Astrocyte (in vitro differentiated cells and primary cell): ENCODE data around the gene ADAMTS3. TPM values are rescaled to one million over a fixed set of nuclear protein-coding genes. Genes with fewer than 3 reads are reported as not detected.

ENCODE experiments used
- DNase-seq: peaks from one replicate; pipeline ENCODE4 v3.0.0-alpha.2; 2010; ENCODE audit warnings: low read depth
- FAIRE-seq: peaks from 2 replicates; lab custom pipeline; 2011; peaks lifted over from hg19 to GRCh38; lab: Jason Lieb, UNC
- H2AFZ ChIP-seq: 2 replicates; pipeline ENCODE4 v1.6.0; 2012; ENCODE audit warnings: low read depth, low read length, inconsistent platforms
- H3K27ac ChIP-seq: 2 replicates; pipeline ENCODE4 v1.5.1; 2011; ENCODE audit warnings: low read depth, low read length, inconsistent platforms
- H3K27me3 ChIP-seq: 2 replicates; pipeline ENCODE4 v1.6.0; 2011; ENCODE audit warnings: low read length, inconsistent platforms; ENCODE audit not compliant: insufficient read depth
- H3K36me3 ChIP-seq: 2 replicates; pipeline ENCODE4 v1.5.1; 2011; ENCODE audit warnings: low read length, inconsistent platforms; ENCODE audit not compliant: insufficient read depth
- H3K4me1 ChIP-seq: 2 replicates; pipeline ENCODE4 v1.5.1; 2011; ENCODE audit warnings: low read length, inconsistent platforms; ENCODE audit not compliant: insufficient read depth
- H3K4me2 ChIP-seq: 2 replicates; pipeline ENCODE4 v1.6.0; 2012; ENCODE audit warnings: low read length, inconsistent platforms
- H3K4me3 ChIP-seq: 2 replicates; pipeline ENCODE4 v1.5.1; 2011; ENCODE audit warnings: low read depth, mild to moderate bottlenecking, low read length, inconsistent platforms; ENCODE audit not compliant: insufficient read depth
- H3K79me2 ChIP-seq: 2 replicates; pipeline ENCODE4 v1.6.0; 2012; ENCODE audit warnings: mild to moderate bottlenecking, low read length, inconsistent platforms; ENCODE audit not compliant: insufficient read depth
- H3K9ac ChIP-seq: 2 replicates; pipeline ENCODE4 v1.6.0; 2012; ENCODE audit warnings: mild to moderate bottlenecking, low read length, inconsistent platforms
- H3K9me3 ChIP-seq: 2 replicates; pipeline ENCODE4 v1.5.1; 2012; ENCODE audit warnings: low read depth, mild to moderate bottlenecking, low read length, inconsistent platforms; ENCODE audit not compliant: insufficient read depth
- H4K20me1 ChIP-seq: 2 replicates; pipeline ENCODE4 v1.6.0; 2012; ENCODE audit warnings: low read length, inconsistent platforms; ENCODE audit not compliant: insufficient read depth
- H3K27ac Mint-ChIP-seq: one replicate; pipeline ENCODE4 v1.8.0; 2021; ENCODE audit warnings: mild to moderate bottlenecking, mixed read lengths; ENCODE audit not compliant: unreplicated experiment
- H3K27me3 Mint-ChIP-seq: one replicate; pipeline ENCODE4 v1.8.0; 2021; ENCODE audit warnings: low read depth, mixed read lengths; ENCODE audit not compliant: unreplicated experiment
- H3K36me3 Mint-ChIP-seq: one replicate; pipeline ENCODE4 v1.8.0; 2021; ENCODE audit warnings: low read depth, mixed read lengths; ENCODE audit not compliant: unreplicated experiment
- H3K4me1 Mint-ChIP-seq: one replicate; pipeline ENCODE4 v1.8.0; 2021; ENCODE audit warnings: low read depth, mixed read lengths; ENCODE audit not compliant: unreplicated experiment
- H3K4me3 Mint-ChIP-seq: one replicate; pipeline ENCODE4 v1.8.0; 2021; ENCODE audit warnings: mild to moderate bottlenecking, moderate library complexity, mixed read lengths; ENCODE audit not compliant: unreplicated experiment
- H3K9me3 Mint-ChIP-seq: one replicate; pipeline ENCODE4 v1.8.0; 2021; ENCODE audit warnings: mild to moderate bottlenecking, mixed read lengths; ENCODE audit not compliant: unreplicated experiment
- EZH2 ChIP-seq: IDR thresholded peaks from 2 replicates; pipeline ENCODE4 v1.6.1; 2012; ENCODE audit warnings: mild to moderate bottlenecking, low read length, inconsistent platforms; ENCODE audit not compliant: insufficient read depth
- total RNA-seq: library from RNA; stranded (reverse); gene quantifications from 2 replicates; pipeline ENCODE4 v1.2.1, GENCODE V29; 2021
- TF ChIP-seq, protein P1 (sequence below): IDR thresholded peaks from 2 replicates; pipeline ENCODE4 v1.5.1; 2011; ENCODE audit warnings: low read depth, mild to moderate bottlenecking, inconsistent platforms, low read length, moderate library complexity; ENCODE audit not compliant: insufficient read depth

Gene ADAMTS3
- total RNA-seq, 1 donor from 2014 or later, result 4.2 TPM

DNA sequence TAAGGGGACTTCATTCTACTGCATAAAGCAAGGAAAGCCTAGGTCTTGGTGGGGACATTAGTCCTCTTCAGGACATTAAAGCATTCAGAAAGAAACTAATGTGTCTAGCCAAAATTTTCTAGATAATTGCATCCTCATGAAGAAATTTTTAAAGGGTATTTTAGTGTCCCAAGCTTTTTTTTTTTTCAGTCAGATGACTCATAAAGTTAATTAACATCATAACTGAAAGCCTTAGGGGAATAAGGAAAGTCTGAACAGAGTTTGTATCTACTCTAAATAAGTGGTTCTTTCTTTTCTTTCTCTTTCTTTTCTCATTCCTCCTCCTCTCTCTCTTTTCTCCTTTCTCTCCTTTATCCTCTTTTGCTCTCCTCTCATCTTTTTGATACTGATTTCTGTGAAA, 202.4 kb downstream of the ADAMTS3 start:
- TF ChIP-seq EZH2, result no peak
- TF ChIP-seq, protein P1, sequence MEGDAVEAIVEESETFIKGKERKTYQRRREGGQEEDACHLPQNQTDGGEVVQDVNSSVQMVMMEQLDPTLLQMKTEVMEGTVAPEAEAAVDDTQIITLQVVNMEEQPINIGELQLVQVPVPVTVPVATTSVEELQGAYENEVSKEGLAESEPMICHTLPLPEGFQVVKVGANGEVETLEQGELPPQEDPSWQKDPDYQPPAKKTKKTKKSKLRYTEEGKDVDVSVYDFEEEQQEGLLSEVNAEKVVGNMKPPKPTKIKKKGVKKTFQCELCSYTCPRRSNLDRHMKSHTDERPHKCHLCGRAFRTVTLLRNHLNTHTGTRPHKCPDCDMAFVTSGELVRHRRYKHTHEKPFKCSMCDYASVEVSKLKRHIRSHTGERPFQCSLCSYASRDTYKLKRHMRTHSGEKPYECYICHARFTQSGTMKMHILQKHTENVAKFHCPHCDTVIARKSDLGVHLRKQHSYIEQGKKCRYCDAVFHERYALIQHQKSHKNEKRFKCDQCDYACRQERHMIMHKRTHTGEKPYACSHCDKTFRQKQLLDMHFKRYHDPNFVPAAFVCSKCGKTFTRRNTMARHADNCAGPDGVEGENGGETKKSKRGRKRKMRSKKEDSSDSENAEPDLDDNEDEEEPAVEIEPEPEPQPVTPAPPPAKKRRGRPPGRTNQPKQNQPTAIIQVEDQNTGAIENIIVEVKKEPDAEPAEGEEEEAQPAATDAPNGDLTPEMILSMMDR, result no peak
- H3K4me3 Mint-ChIP-seq, result no peak overlapping the region
- DNase-seq (no peak), FAIRE-seq (no peak)
- H3K9me3 Mint-ChIP-seq, result no peaks in the 10 kb centered on the region
- no peak overlapping the region for H3K27ac Mint-ChIP-seq
- no peaks in the 10 kb centered on the region for H3K36me3 Mint-ChIP-seq
- Histone ChIP-seq H3K9ac (no peak overlapping the region), H3K4me3 (no peak overlapping the region), H3K36me3 (no peaks in the 10 kb centered on the region), H2AFZ (no peak overlapping the region), H4K20me1 (no peaks in the 10 kb centered on the region), H3K79me2 (no peaks in the 10 kb centered on the region), H3K9me3 (no peaks in the 10 kb centered on the region), H3K27me3 (no peaks in the 10 kb centered on the region), H3K27ac (no peak overlapping the region), H3K4me1 (no peaks in the 10 kb centered on the region), H3K4me2 (no peak overlapping the region)
- no peaks in the 10 kb centered on the region for H3K27me3 Mint-ChIP-seq
- peaks cover 2% of the 10 kb centered on the region for H3K4me1 Mint-ChIP-seq

DNA sequence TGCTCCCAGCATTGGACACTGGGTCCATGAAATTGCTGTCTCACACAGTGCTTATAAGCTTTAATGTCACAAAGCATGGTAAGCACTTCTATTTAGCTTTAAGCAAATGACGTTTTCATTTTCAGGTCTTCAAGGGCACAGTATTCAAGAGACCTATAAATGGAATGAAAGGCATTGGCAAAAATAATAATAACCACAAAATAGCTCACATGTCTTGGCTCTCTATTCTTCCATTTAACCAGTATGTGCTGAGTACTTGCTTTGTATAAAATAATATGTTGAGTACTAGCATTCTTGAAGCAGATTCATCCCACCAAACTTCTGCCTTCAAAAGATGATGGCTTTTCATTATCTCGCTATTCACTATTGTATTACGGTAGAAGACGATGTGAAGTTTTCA, 203.0 kb downstream of the ADAMTS3 start:
- H3K36me3 Mint-ChIP-seq, result no peaks in the 10 kb centered on the region
- no peak overlapping the region for H3K27ac Mint-ChIP-seq

DNA sequence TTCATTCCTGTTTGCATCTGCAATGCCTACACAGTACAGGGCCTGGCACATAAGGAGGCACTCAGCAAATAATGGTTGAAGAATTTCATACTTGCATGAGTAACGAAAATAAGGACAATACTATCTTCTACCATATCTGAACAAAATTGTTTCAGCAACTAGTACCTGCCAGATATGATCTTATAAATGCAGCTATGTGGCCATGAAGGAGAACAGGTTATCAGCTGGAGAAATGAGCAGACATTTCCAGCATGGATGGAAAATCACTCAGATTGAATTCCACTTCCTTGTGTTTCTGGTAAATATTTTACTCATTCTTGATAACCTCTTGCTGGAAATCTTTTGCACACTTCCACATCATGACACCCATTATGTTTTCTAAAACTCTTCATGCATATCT, 204.0 kb downstream of the ADAMTS3 start:
- H3K4me2 ChIP-seq, result no peak overlapping the region
- H3K27me3 ChIP-seq, result no peaks in the 10 kb centered on the region
- H3K79me2 ChIP-seq, result no peaks in the 10 kb centered on the region
- no peaks in the 10 kb centered on the region for H3K36me3 ChIP-seq
- DNase-seq (no peak), FAIRE-seq (no peak)
- no peaks in the 10 kb centered on the region for H3K9me3 ChIP-seq
- Mint-ChIP-seq H3K4me3 (no peak overlapping the region), H3K4me1 (peaks cover 2% of the 10 kb centered on the region), H3K36me3 (no peaks in the 10 kb centered on the region), H3K9me3 (no peaks in the 10 kb centered on the region), H3K27me3 (no peaks in the 10 kb centered on the region), H3K27ac (no peak overlapping the region)
- no peaks in the 10 kb centered on the region for H3K4me1 ChIP-seq
- no peak overlapping the region for H3K27ac ChIP-seq
- TF ChIP-seq, protein P1, result no peak
- TF ChIP-seq EZH2, result no peak
- no peaks in the 10 kb centered on the region for H4K20me1 ChIP-seq
- no peak overlapping the region for H3K4me3 ChIP-seq
- no peak overlapping the region for H2AFZ ChIP-seq
- H3K9ac ChIP-seq, result no peak overlapping the region

More for the DNA sequence above, 203.0 kb downstream of the ADAMTS3 start:
- Mint-ChIP-seq H3K4me3 (no peak overlapping the region), H3K4me1 (peaks cover 2% of the 10 kb centered on the region), H3K9me3 (no peaks in the 10 kb centered on the region), H3K27me3 (no peaks in the 10 kb centered on the region)
- Histone ChIP-seq H3K36me3 (no peaks in the 10 kb centered on the region), H3K4me1 (no peaks in the 10 kb centered on the region), H3K4me3 (no peak overlapping the region), H3K4me2 (no peak overlapping the region), H2AFZ (no peak overlapping the region), H4K20me1 (no peaks in the 10 kb centered on the region), H3K27me3 (no peaks in the 10 kb centered on the region), H3K9ac (no peak overlapping the region), H3K9me3 (no peaks in the 10 kb centered on the region), H3K27ac (no peak overlapping the region), H3K79me2 (no peaks in the 10 kb centered on the region)
- no peak for TF ChIP-seq EZH2
- TF ChIP-seq, protein P1, result no peak
- DNase-seq (no peak), FAIRE-seq (no peak)
